ENCODE data around the gene KCNK6. TPM values are rescaled to one million over a fixed set of nuclear protein-coding genes. Genes with fewer than 3 reads are reported as not detected.

KCNK6 gene
- total and polyA plus RNA-seq, 3 experiments from 2014 or later: 3.6 to 11.1 (median 10.1) TPM

GRCh38 chr19:38371081-38371480, 51.4 kb downstream of the KCNK6 start:
- Mint-ChIP-seq H3K27ac (peak overlapping the region in 1 of 8 donors; percentile 58), H3K27me3 (peaks cover 12 to 19% of the 10 kb centered on the region in 2 donors), H3K9me3 (no peaks in the 10 kb centered on the region), H3K4me3 (no peak overlapping the region), H3K36me3 (peaks cover 0 to 13% (median 3%) of the 10 kb centered on the region in 3 donors), H3K4me1 (peaks cover 20 to 21% (median 20%) of the 10 kb centered on the region in 3 donors)
- Histone ChIP-seq H3K4me3 (ENCODE audit: low read length) (no peak overlapping the region), H3K4me1 (ENCODE audit: insufficient read depth, low read length) (peaks cover 10% of the 10 kb centered on the region), H3K36me3 (ENCODE audit: insufficient read depth, low read length) (peaks cover 3% of the 10 kb centered on the region), H3K27ac (ENCODE audit: low read depth, low read length) (no peak overlapping the region), H3K27me3 (ENCODE audit: insufficient read depth, low read length, poor library complexity, severe bottlenecking) (no peaks in the 10 kb centered on the region), H3K9me3 (ENCODE audit: low read length) (no peaks in the 10 kb centered on the region)
- POLR2A ChIA-PET: no interaction called here
- no peak for DNase-seq
- CTCF ChIA-PET: no interaction called here

GRCh38 chr19:38373907-38374331, 54.3 kb downstream of the KCNK6 start:
- H3K9me3 Mint-ChIP-seq: no peaks in the 10 kb centered on the region

GRCh38 chr19:38374332-38375097, 54.9 kb downstream of the KCNK6 start, which contains the start of gene PSMD8:
TSS of gene PSMD8 (plus strand) at chr19:38374571. CDS start at chr19:38374602, 31 bp downstream.
- Histone ChIP-seq H3K36me3 (ENCODE audit: insufficient read depth, low read length) (peaks cover 23% of the 10 kb centered on the region), H3K27ac (ENCODE audit: low read depth, low read length) (peak within 1 kb of the TSS; percentile 91), H3K4me1 (ENCODE audit: insufficient read depth, low read length) (peaks cover 21% of the 10 kb centered on the region), H3K9me3 (ENCODE audit: low read length) (no peaks in the 10 kb centered on the region), H3K4me3 (ENCODE audit: low read length) (peak within 1 kb of the TSS; percentile 89), H3K27me3 (ENCODE audit: insufficient read depth, low read length, poor library complexity, severe bottlenecking) (no peaks in the 10 kb centered on the region)
- CTCF ChIA-PET: interaction anchor here (0.7 to 3.7 kb wide), 18 partner anchors 14 to 555 kb away, joined by 3 to 37 read pairs (median 4); partner anchors contain the start of genes CATSPERG, FAM98C, GGN and KCNK6
- DNase-seq: peak; percentile 97 to 99 (median 99)
- H3K36me3 Mint-ChIP-seq: peaks cover 2 to 31% (median 4%) of the 10 kb centered on the region in 3 donors
- POLR2A ChIA-PET: interaction anchor here (0.5 to 1.7 kb wide), 20 partner anchors 9 to 961 kb away, joined by 3 to 25 read pairs (median 4); partner anchors contain the start of genes CATSPERG, FAM98C, GGN and GMFG
- H3K9me3 Mint-ChIP-seq: no peaks in the 10 kb centered on the region
- H3K27me3 Mint-ChIP-seq: peaks cover 7 to 11% of the 10 kb centered on the region in 2 donors
- H3K4me1 Mint-ChIP-seq: peaks cover 29 to 32% (median 31%) of the 10 kb centered on the region in 3 donors
- H3K4me3 Mint-ChIP-seq: peak within 1 kb of the TSS; percentile 97 to 100 (median 98)
- H3K27ac Mint-ChIP-seq: peak within 1 kb of the TSS; percentile 93 to 99 (median 98)

More at GRCh38 chr19:38373907-38374331, 54.3 kb downstream of the KCNK6 start:
- POLR2A ChIA-PET: interaction anchor here (0.7 to 1.7 kb wide), 17 partner anchors 11 to 962 kb away, joined by 3 to 25 read pairs (median 4); partner anchors contain the start of genes CATSPERG, FAM98C, GGN and GMFG
- Histone ChIP-seq H3K4me3 (ENCODE audit: low read length) (peak overlapping the region; percentile 45), H3K27ac (ENCODE audit: low read depth, low read length) (peak overlapping the region; percentile 91), H3K4me1 (ENCODE audit: insufficient read depth, low read length) (peaks cover 21% of the 10 kb centered on the region), H3K27me3 (ENCODE audit: insufficient read depth, low read length, poor library complexity, severe bottlenecking) (no peaks in the 10 kb centered on the region), H3K9me3 (ENCODE audit: low read length) (no peaks in the 10 kb centered on the region), H3K36me3 (ENCODE audit: insufficient read depth, low read length) (peaks cover 17% of the 10 kb centered on the region)
- H3K36me3 Mint-ChIP-seq: peaks cover 0 to 25% (median 3%) of the 10 kb centered on the region in 3 donors
- no peak for DNase-seq
- peaks cover 29% of the 10 kb centered on the region in 3 donors for H3K4me1 Mint-ChIP-seq
- peak overlapping the region; percentile 97 to 100 (median 98) for H3K4me3 Mint-ChIP-seq
- H3K27ac Mint-ChIP-seq: peak overlapping the region; percentile 93 to 99 (median 98)
- peaks cover 7 to 13% of the 10 kb centered on the region in 2 donors for H3K27me3 Mint-ChIP-seq
- CTCF ChIA-PET: interaction anchor here (0.7 to 3.7 kb wide), 18 partner anchors 14 to 556 kb away, joined by 3 to 37 read pairs (median 4); partner anchors contain the start of genes CATSPERG, FAM98C, GGN and KCNK6

- CTCF ChIA-PET: interaction anchor here (1.4 to 3.7 kb wide), 6 partner anchors 13 to 131 kb away, joined by 4 to 37 read pairs (median 13); partner anchors contain the start of genes CATSPERG, FAM98C, GGN and KCNK6
- DNase-seq: no peak
- H3K36me3 ChIP-seq (ENCODE audit: insufficient read depth, low read length): peaks cover 27% of the 10 kb centered on the region
- H3K4me1 ChIP-seq (ENCODE audit: insufficient read depth, low read length): peaks cover 21% of the 10 kb centered on the region
- H3K27ac ChIP-seq (ENCODE audit: low read depth, low read length): peak overlapping the region; percentile 91
- no peaks in the 10 kb centered on the region for H3K9me3 Mint-ChIP-seq
- H3K4me1 Mint-ChIP-seq: peaks cover 29 to 33% (median 31%) of the 10 kb centered on the region in 3 donors
- H3K27me3 ChIP-seq (ENCODE audit: insufficient read depth, low read length, poor library complexity, severe bottlenecking): no peaks in the 10 kb centered on the region
- POLR2A ChIA-PET: interaction anchor here (0.5 to 1.7 kb wide), 9 partner anchors 13 to 489 kb away, joined by 3 to 25 read pairs (median 9); partner anchors contain the start of genes CATSPERG, FAM98C, GGN and SIPA1L3
- H3K4me3 Mint-ChIP-seq: peak overlapping the region; percentile 97 to 100 (median 98)
- peaks cover 5 to 36% (median 6%) of the 10 kb centered on the region in 3 donors for H3K36me3 Mint-ChIP-seq
- H3K4me3 ChIP-seq (ENCODE audit: low read length): peak overlapping the region; percentile 89
- peaks cover 4 to 8% of the 10 kb centered on the region in 2 donors for H3K27me3 Mint-ChIP-seq
- peak overlapping the region; percentile 93 to 99 (median 98) for H3K27ac Mint-ChIP-seq
- no peaks in the 10 kb centered on the region for H3K9me3 ChIP-seq (ENCODE audit: low read length)
Measured at GRCh38 chr19:38375098-38375493, 55.5 kb downstream of the KCNK6 start.

GRCh38 chr19:38375748-38376147, 56.1 kb downstream of the KCNK6 start:
- POLR2A ChIA-PET: interaction anchor here (0.5 to 0.6 kb wide), 2 partner anchors 474 to 560 kb away, joined by 3 read pairs; no protein-coding TSS in a partner anchor
- CTCF ChIA-PET: interaction anchor here (0.8 to 3.7 kb wide), 4 partner anchors 27 to 555 kb away, joined by 3 to 37 read pairs (median 21); partner anchors contain the start of genes CATSPERG, FAM98C, MRPS12 and SARS2
- Histone ChIP-seq H3K36me3 (ENCODE audit: insufficient read depth, low read length) (peaks cover 32% of the 10 kb centered on the region), H3K27ac (ENCODE audit: low read depth, low read length) (peak overlapping the region; percentile 91), H3K4me1 (ENCODE audit: insufficient read depth, low read length) (peaks cover 21% of the 10 kb centered on the region), H3K27me3 (ENCODE audit: insufficient read depth, low read length, poor library complexity, severe bottlenecking) (no peaks in the 10 kb centered on the region), H3K4me3 (ENCODE audit: low read length) (peak overlapping the region; percentile 89), H3K9me3 (ENCODE audit: low read length) (no peaks in the 10 kb centered on the region)
- Mint-ChIP-seq H3K4me3 (peak overlapping the region; percentile 97 to 100 (median 98)), H3K4me1 (peaks cover 29 to 33% (median 31%) of the 10 kb centered on the region in 3 donors), H3K36me3 (peaks cover 6 to 43% (median 8%) of the 10 kb centered on the region in 3 donors), H3K27ac (peak overlapping the region in 6 of 8 donors; percentile 38 to 98 (median 98)), H3K27me3 (peaks cover 0 to 1% of the 10 kb centered on the region in 2 donors), H3K9me3 (no peaks in the 10 kb centered on the region)
- DNase-seq: no peak

- CTCF ChIA-PET: interaction anchor here (3.7 kb wide), 1 partner anchor 26 kb away, joined by 37 read pairs; the partner anchor contains the start of gene FAM98C
- Mint-ChIP-seq H3K27me3 (no peaks in the 10 kb centered on the region), H3K9me3 (no peaks in the 10 kb centered on the region), H3K4me1 (peaks cover 29 to 33% (median 31%) of the 10 kb centered on the region in 3 donors), H3K36me3 (peaks cover 8 to 51% (median 9%) of the 10 kb centered on the region in 3 donors), H3K27ac (peak overlapping the region in 2 of 8 donors; percentile 55 to 77), H3K4me3 (peak overlapping the region; percentile 69 to 100 (median 98))
- Histone ChIP-seq H3K4me3 (ENCODE audit: low read length) (no peak overlapping the region), H3K9me3 (ENCODE audit: low read length) (no peaks in the 10 kb centered on the region), H3K27ac (ENCODE audit: low read depth, low read length) (no peak overlapping the region), H3K27me3 (ENCODE audit: insufficient read depth, low read length, poor library complexity, severe bottlenecking) (no peaks in the 10 kb centered on the region), H3K4me1 (ENCODE audit: insufficient read depth, low read length) (peaks cover 21% of the 10 kb centered on the region), H3K36me3 (ENCODE audit: insufficient read depth, low read length) (peaks cover 41% of the 10 kb centered on the region)
- POLR2A ChIA-PET: interaction anchor here (0.6 to 1.5 kb wide), 2 partner anchors 11 to 559 kb away, joined by 3 read pairs; partner anchors contain the start of gene GGN
- no peak for DNase-seq
Measured at GRCh38 chr19:38376576-38376975, 56.9 kb downstream of the KCNK6 start.

GRCh38 chr19:38377052-38377451, 57.4 kb downstream of the KCNK6 start:
- peak overlapping the region in 1 of 8 donors; percentile 54 for H3K27ac Mint-ChIP-seq
- H3K4me1 Mint-ChIP-seq: peaks cover 29 to 33% (median 31%) of the 10 kb centered on the region in 3 donors
- no peaks in the 10 kb centered on the region for H3K9me3 Mint-ChIP-seq
- no peaks in the 10 kb centered on the region for H3K27me3 ChIP-seq (ENCODE audit: insufficient read depth, low read length, poor library complexity, severe bottlenecking)
- H3K27ac ChIP-seq (ENCODE audit: low read depth, low read length): no peak overlapping the region
- ChIA-PET CTCF (interaction anchor here (1.6 kb wide), 1 partner anchor 26 kb away, joined by 4 read pairs; the partner anchor contains the start of gene FAM98C), POLR2A (interaction anchor here (0.6 to 1.5 kb wide), 2 partner anchors 10 to 45 kb away, joined by 3 to 5 read pairs; partner anchors contain the start of gene GGN)
- H3K4me3 Mint-ChIP-seq: peak overlapping the region in 3 of 7 donors; percentile 66 to 100 (median 79)
- H3K36me3 ChIP-seq (ENCODE audit: insufficient read depth, low read length): peaks cover 45% of the 10 kb centered on the region
- H3K36me3 Mint-ChIP-seq: peaks cover 13 to 56% (median 14%) of the 10 kb centered on the region in 3 donors
- no peaks in the 10 kb centered on the region for H3K9me3 ChIP-seq (ENCODE audit: low read length)
- H3K4me3 ChIP-seq (ENCODE audit: low read length): no peak overlapping the region
- no peaks in the 10 kb centered on the region for H3K27me3 Mint-ChIP-seq
- no peak for DNase-seq
- H3K4me1 ChIP-seq (ENCODE audit: insufficient read depth, low read length): peaks cover 21% of the 10 kb centered on the region
